AG04449 (cell line): ENCODE measurements around the gene MAGEF1.
A peak's percentile ranks its signal among the peaks of the same experiment; 100 is the strongest.

Experiments used
- CTCF ChIA-PET: fragments of 350-600 bp; formaldehyde crosslinking; extraction: SDS; loops from one replicate; lab custom pipeline; 2021; ENCODE audit warnings: antibody characterized with exemption; lab: Yijun Ruan, JAX
- POLR2A ChIA-PET: fragments of 400-600, 350-600 bp; formaldehyde crosslinking; extraction: SDS; loops from one replicate; lab custom pipeline; 2020; ENCODE audit warnings: antibody characterized with exemption, inconsistent platforms; lab: Yijun Ruan, JAX
- DNase-seq: peaks from one replicate; pipeline ENCODE4 v3.0.0-alpha.2; 2010; ENCODE audit warnings: low read depth, low spot score
- H3K4me3 ChIP-seq: 2 replicates; pipeline ENCODE4 v1.5.1; 2011; ENCODE audit warnings: low read depth, mild to moderate bottlenecking, control low read depth, low read length
- CTCF ChIP-seq: IDR thresholded peaks from one replicate; pipeline ENCODE4 v1.5.1; 2011; ENCODE audit warnings: mild to moderate bottlenecking, moderate library complexity, low read length, control low read depth, inconsistent platforms; ENCODE audit not compliant: insufficient read depth; ENCODE audit errors: missing control alignments

Gene MAGEF1

GRCh38 chr3:184750349-184751083, 38.7 kb upstream of the MAGEF1 start:
- CTCF ChIA-PET: interaction anchor here (0.5 to 2.5 kb wide), 10 partner anchors 8 to 126 kb away, joined by 3 to 10 read pairs (median 3); no protein-coding TSS in a partner anchor
- DNase-seq: no peak
- POLR2A ChIA-PET: no interaction called here
- no peak for TF ChIP-seq CTCF
- no peak overlapping the region for H3K4me3 ChIP-seq

GRCh38 chr3:184749168-184749744, 37.4 kb upstream of the MAGEF1 start:
- ChIA-PET CTCF (interaction anchor here (0.9 to 2.5 kb wide), 4 partner anchors 8 to 29 kb away, joined by 3 to 10 read pairs (median 4); no protein-coding TSS in a partner anchor), POLR2A (no interaction called here)
- no peak for TF ChIP-seq CTCF
- no peak overlapping the region for H3K4me3 ChIP-seq
- no peak for DNase-seq

GRCh38 chr3:184748219-184749135, 36.6 kb upstream of the MAGEF1 start:
- no peak overlapping the region for H3K4me3 ChIP-seq
- ChIA-PET POLR2A (no interaction called here), CTCF (interaction anchor here (0.9 to 2.5 kb wide), 4 partner anchors 8 to 30 kb away, joined by 3 to 10 read pairs (median 4); no protein-coding TSS in a partner anchor)
- no peak for DNase-seq
- peak; percentile 39 for TF ChIP-seq CTCF

GRCh38 chr3:184746131-184747120, 34.6 kb upstream of the MAGEF1 start:
- TF ChIP-seq CTCF: no peak
- no peak for DNase-seq
- H3K4me3 ChIP-seq: no peak overlapping the region
- POLR2A ChIA-PET: no interaction called here
- CTCF ChIA-PET: interaction anchor here (3.1 kb wide), 1 partner anchor 10 kb away, joined by 12 read pairs; no protein-coding TSS in a partner anchor

GRCh38 chr3:184745526-184745925, 33.7 kb upstream of the MAGEF1 start:
- no peak for TF ChIP-seq CTCF
- CTCF ChIA-PET: interaction anchor here (1.2 to 3.1 kb wide), 2 partner anchors 10 to 33 kb away, joined by 3 to 12 read pairs; no protein-coding TSS in a partner anchor
- no peak overlapping the region for H3K4me3 ChIP-seq
- no peak for DNase-seq
- POLR2A ChIA-PET: no interaction called here
